ENCODE results near the gene EPHA3. TPM values are rescaled to one million over a fixed set of nuclear protein-coding genes. Genes with fewer than 3 reads are reported as not detected.

Gene EPHA3
- total RNA-seq, 4 donors from 2014 or later: 0.85 to 1.4 (median 0.96) TPM

GRCh38 chr3:89280822-89281365, 173.5 kb downstream of the EPHA3 start:
- no peaks in the 10 kb centered on the region for H3K9me3 ChIP-seq
- no peak overlapping the region for H3K4me3 ChIP-seq
- H3K27me3 ChIP-seq: no peaks in the 10 kb centered on the region
- TF ChIP-seq EP300 (IDR thresholded peaks at IDR 0.05) (no peak), POLR2A (IDR thresholded peaks at IDR 0.05) (no peak), POLR2AphosphoS5 (IDR thresholded peaks at IDR 0.05) (no peak), CTCF (IDR thresholded peaks at IDR 0.05) (no peak)
- no peaks in the 10 kb centered on the region for H3K36me3 ChIP-seq
- 98% methylated on average over 11 of the region's 11 CpGs for WGBS
- DNase-seq (ENCODE audit: low spot score in 2 of 2): no peak
- H3K4me1 ChIP-seq: no peaks in the 10 kb centered on the region
- H3K27ac ChIP-seq: no peak overlapping the region

GRCh38 chr3:89287902-89288508, 180.6 kb downstream of the EPHA3 start:
- no peak overlapping the region for H3K4me3 ChIP-seq
- 87% methylated on average over 1 of the region's 1 CpG for WGBS
- no peak for DNase-seq (ENCODE audit: low spot score in 2 of 2)
- H3K27me3 ChIP-seq: no peaks in the 10 kb centered on the region
- TF ChIP-seq CTCF (IDR thresholded peaks at IDR 0.05): no peak
- no peak for TF ChIP-seq POLR2A (IDR thresholded peaks at IDR 0.05)
- TF ChIP-seq POLR2AphosphoS5 (IDR thresholded peaks at IDR 0.05): no peak
- no peak for TF ChIP-seq EP300 (IDR thresholded peaks at IDR 0.05)
- no peaks in the 10 kb centered on the region for H3K36me3 ChIP-seq
- no peaks in the 10 kb centered on the region for H3K4me1 ChIP-seq
- no peak overlapping the region for H3K27ac ChIP-seq
- H3K9me3 ChIP-seq: no peaks in the 10 kb centered on the region

GRCh38 chr3:89289574-89290190, 182.3 kb downstream of the EPHA3 start:
- no peaks in the 10 kb centered on the region for H3K36me3 ChIP-seq
- H3K4me1 ChIP-seq: no peaks in the 10 kb centered on the region
- H3K4me3 ChIP-seq: no peak overlapping the region
- TF ChIP-seq CTCF (IDR thresholded peaks at IDR 0.05) (no peak), POLR2A (IDR thresholded peaks at IDR 0.05) (no peak), POLR2AphosphoS5 (IDR thresholded peaks at IDR 0.05) (no peak), EP300 (IDR thresholded peaks at IDR 0.05) (no peak)
- H3K27me3 ChIP-seq: no peaks in the 10 kb centered on the region
- H3K27ac ChIP-seq: no peak overlapping the region
- no peak for DNase-seq (ENCODE audit: low spot score in 2 of 2)
- 88% methylated on average over 5 of the region's 5 CpGs for WGBS
- no peaks in the 10 kb centered on the region for H3K9me3 ChIP-seq

- TF ChIP-seq POLR2A (IDR thresholded peaks at IDR 0.05): no peak
- no peak for TF ChIP-seq POLR2AphosphoS5 (IDR thresholded peaks at IDR 0.05)
- no peak for TF ChIP-seq EP300 (IDR thresholded peaks at IDR 0.05)
- no peak for TF ChIP-seq CTCF (IDR thresholded peaks at IDR 0.05)
- H3K4me3 ChIP-seq: no peak overlapping the region
- no peaks in the 10 kb centered on the region for H3K4me1 ChIP-seq
- H3K9me3 ChIP-seq: no peaks in the 10 kb centered on the region
- H3K27me3 ChIP-seq: no peaks in the 10 kb centered on the region
- no peak for DNase-seq (ENCODE audit: low spot score in 2 of 2)
- WGBS: 93% methylated on average over 1 of the region's 1 CpG
- no peaks in the 10 kb centered on the region for H3K36me3 ChIP-seq
- H3K27ac ChIP-seq: no peak overlapping the region
Measured at GRCh38 chr3:89297199-89297598, 189.8 kb downstream of the EPHA3 start.

- Histone ChIP-seq H3K27me3 (no peaks in the 10 kb centered on the region), H3K36me3 (no peaks in the 10 kb centered on the region), H3K27ac (no peak overlapping the region), H3K4me3 (no peak overlapping the region), H3K4me1 (no peaks in the 10 kb centered on the region), H3K9me3 (no peaks in the 10 kb centered on the region)
- TF ChIP-seq POLR2A (IDR thresholded peaks at IDR 0.05) (no peak), POLR2AphosphoS5 (IDR thresholded peaks at IDR 0.05) (no peak), EP300 (IDR thresholded peaks at IDR 0.05) (no peak), CTCF (IDR thresholded peaks at IDR 0.05) (no peak)
- 70% methylated on average over 2 of the region's 2 CpGs for WGBS
- DNase-seq (ENCODE audit: low spot score in 2 of 2): no peak
Measured at GRCh38 chr3:89300526-89300925, 193.1 kb downstream of the EPHA3 start.

Data from suprapubic skin (tissue), 4 donors.